HepG2 (cell line): ENCODE data around the gene SBK1. TPM values are rescaled to one million over a fixed set of nuclear protein-coding genes. Genes with fewer than 3 reads are reported as not detected.

Experiments
- ASH2L ChIP-seq: fragments of 300-600, 200-600 bp; sonication (generic); IDR thresholded peaks from 2 replicates; pipeline ENCODE4 v1.7.0; 2017; ENCODE audit warnings: low read depth, mild to moderate bottlenecking, moderate library complexity, mixed read lengths, low read length; ENCODE audit not compliant: insufficient read length
- ATF7-NPFF ChIP-seq: sonication (generic); formaldehyde crosslinking; IDR thresholded peaks from 2 replicates; pipeline ENCODE4 v1.8.1; 2023; ENCODE audit warnings: mild to moderate bottlenecking, low read depth, missing genetic modification reagents, moderate library complexity
- FOXO1 ChIP-seq: sonication (generic); formaldehyde crosslinking; IDR thresholded peaks from 2 replicates; pipeline ENCODE4 v1.4.0; 2020; ENCODE audit warnings: missing genetic modification reagents
- KDM5B ChIP-seq: sonication (generic); formaldehyde crosslinking; IDR thresholded peaks from 2 replicates; pipeline ENCODE4 v1.4.0; 2020; ENCODE audit warnings: missing genetic modification reagents, mild to moderate bottlenecking, borderline replicate concordance
- KLF6 ChIP-seq: IDR thresholded peaks from 2 replicates; pipeline ENCODE4 v1.8.0; 2016; ENCODE audit warnings: missing biosample characterization, missing genetic modification reagents
- NR3C1 ChIP-seq: sonication (generic); formaldehyde crosslinking; IDR thresholded peaks from 2 replicates; pipeline ENCODE4 v1.4.0; 2020; ENCODE audit warnings: missing genetic modification reagents
- PAX8 ChIP-seq: sonication (generic); formaldehyde crosslinking; IDR thresholded peaks from 2 replicates; pipeline ENCODE4 v1.8.0; 2022; ENCODE audit warnings: mild to moderate bottlenecking, missing genetic modification reagents, borderline replicate concordance
- SKI ChIP-seq: fragments of 450-650 bp; IDR thresholded peaks from one replicate; pipeline ENCODE4 v1.6.1; 2018; ENCODE audit warnings: mild to moderate bottlenecking; ENCODE audit not compliant: partially characterized antibody
- SPEN ChIP-seq: sonication (generic); formaldehyde crosslinking; IDR thresholded peaks from 2 replicates; pipeline ENCODE4 v1.5.1; 2020; ENCODE audit warnings: low read depth, mild to moderate bottlenecking, missing genetic modification reagents
- TARDBP ChIP-seq: sonication (generic); formaldehyde crosslinking; IDR thresholded peaks from 2 replicates; pipeline ENCODE4 v1.8.0; 2022; ENCODE audit warnings: mild to moderate bottlenecking, missing genetic modification reagents
- ZIK1 ChIP-seq: sonication (generic); formaldehyde crosslinking; IDR thresholded peaks from 2 replicates; pipeline ENCODE4 v1.5.0; 2020; ENCODE audit warnings: mild to moderate bottlenecking, low read depth, missing genetic modification reagents, borderline replicate concordance
- ZNF253 ChIP-seq: sonication (generic); formaldehyde crosslinking; IDR thresholded peaks from 2 replicates; pipeline ENCODE4 v1.8.0; 2022; ENCODE audit warnings: mild to moderate bottlenecking, missing genetic modification reagents, borderline replicate concordance
- ZNF30 ChIP-seq: sonication (generic); formaldehyde crosslinking; IDR thresholded peaks from 2 replicates; pipeline ENCODE4 v1.5.0; 2020; ENCODE audit warnings: mild to moderate bottlenecking, missing genetic modification reagents
- ZNF567 ChIP-seq: sonication (generic); formaldehyde crosslinking; IDR thresholded peaks from 2 replicates; pipeline ENCODE4 v1.8.1; 2023; ENCODE audit warnings: mild to moderate bottlenecking, missing genetic modification reagents, borderline replicate concordance
- ZNF605 ChIP-seq: sonication (generic); formaldehyde crosslinking; IDR thresholded peaks from 2 replicates; pipeline ENCODE4 v1.8.0; 2022; ENCODE audit warnings: mild to moderate bottlenecking, missing genetic modification reagents
- polyA plus RNA-seq, 8 experiments: library from polyadenylated mRNA; depleted of rRNA in 3 of 8; stranded (reverse) in 7 of 8; unstranded in 1 of 8; fragments of >200 nt; fragmentation: Illumina TruSeq in 4 of 8; extraction: Trizol in 4 of 8; gene quantifications; 2 replicates each; pipeline versions ENCODE4 v1.2.1 to v1.2.3, GENCODE V29; 2011 to 2016; ENCODE audit warnings: low read depth in 4 of 8, missing spikeins in 1 of 8, mixed read lengths in 1 of 8; ENCODE audit not compliant: insufficient read depth in 1 of 8
- total RNA-seq, 5 experiments: library from RNA; depleted of rRNA; stranded (reverse); fragments of >200 nt; fragmentation: Illumina TruSeq; extraction: Trizol; gene quantifications; 2 replicates each; pipeline ENCODE4 v1.2.3, GENCODE V29; 2016; ENCODE audit warnings: low read depth in 1 of 5
- TF ChIP-seq, protein P1 (sequence below): fragments of 450-650 bp; IDR thresholded peaks from 2 replicates; pipeline ENCODE4 v1.6.1; 2017
- TF ChIP-seq, protein P2 (sequence below): sonication (generic); formaldehyde crosslinking; IDR thresholded peaks from 2 replicates; pipeline ENCODE4 v1.8.1; 2023; ENCODE audit warnings: missing genetic modification reagents, mild to moderate bottlenecking, borderline replicate concordance
- TF ChIP-seq, protein P3 (sequence below), 2 experiments: sonication (generic) in 1 of 2; formaldehyde crosslinking in 1 of 2; IDR thresholded peaks; 2 replicates each; pipeline versions ENCODE4 v1.5.1 to v1.6.1; 2011 to 2020; ENCODE audit warnings: borderline replicate concordance in 1 of 2, low read depth in 1 of 2, low read length in 1 of 2, mild to moderate bottlenecking in 1 of 2, missing genetic modification reagents in 1 of 2, moderate library complexity in 1 of 2
- TF ChIP-seq, protein P4 (sequence below): sonication (generic); formaldehyde crosslinking; IDR thresholded peaks from 2 replicates; pipeline ENCODE4 v1.8.0; 2022; ENCODE audit warnings: mild to moderate bottlenecking, missing genetic modification reagents, moderate library complexity
- TF ChIP-seq, protein P5 (sequence below): sonication (generic); formaldehyde crosslinking; IDR thresholded peaks from 2 replicates; pipeline ENCODE4 v1.8.0; 2022; ENCODE audit warnings: mild to moderate bottlenecking, missing genetic modification reagents, borderline replicate concordance
- TF ChIP-seq, protein P6 (sequence below): IDR thresholded peaks from 2 replicates; pipeline ENCODE4 v1.6.1; 2016; ENCODE audit warnings: missing genetic modification reagents, missing compliant biosample characterization

The SBK1 gene
- total and polyA plus RNA-seq, 2 of the 13 experiments (the other 11 are each of a cell fraction or from before 2014, with no cell fraction given), result 0.15 to 0.17 TPM

DNA sequence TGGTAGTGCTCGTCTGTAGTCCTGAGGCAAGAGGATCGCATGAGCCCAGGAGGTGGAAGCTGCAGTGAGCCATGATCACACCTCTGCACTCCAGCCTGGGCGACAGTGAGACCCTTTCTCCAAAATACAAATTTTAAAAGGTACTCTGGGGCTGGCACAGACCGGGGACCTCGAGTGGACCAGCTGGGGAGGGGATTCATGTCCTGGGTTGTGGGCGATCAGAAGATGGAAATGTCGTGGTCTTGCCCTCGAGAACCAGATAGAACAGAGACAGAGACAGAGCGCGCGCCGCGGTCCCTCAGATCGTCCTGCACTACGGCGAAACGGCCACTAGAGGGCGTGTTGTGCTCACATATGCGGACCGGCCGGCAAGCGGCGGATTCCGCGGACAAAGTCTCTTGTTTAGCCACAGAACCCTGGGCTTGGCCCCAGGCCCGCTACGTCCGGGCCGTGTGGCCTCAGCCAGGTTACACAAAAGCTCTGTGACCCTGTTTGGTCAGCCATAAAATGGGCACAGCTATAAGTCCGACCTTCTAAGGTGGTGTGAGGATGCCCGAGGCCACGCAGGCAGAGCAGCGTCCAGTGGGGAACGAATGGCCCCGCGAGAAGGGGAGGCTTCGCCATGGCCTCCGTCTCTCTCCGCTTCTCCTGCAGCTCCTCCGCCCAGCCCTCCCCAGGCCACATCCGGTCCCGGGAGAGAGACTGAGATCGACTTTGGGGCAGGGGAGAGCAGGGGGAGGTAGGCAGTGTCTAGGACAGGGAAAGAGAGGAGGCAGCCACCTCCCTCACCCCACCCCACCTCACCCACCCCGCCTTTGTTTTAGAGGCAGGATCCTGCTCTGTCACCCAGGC is 14.6 kb upstream of the SBK1 start (continued):
- TF ChIP-seq, protein P1, sequence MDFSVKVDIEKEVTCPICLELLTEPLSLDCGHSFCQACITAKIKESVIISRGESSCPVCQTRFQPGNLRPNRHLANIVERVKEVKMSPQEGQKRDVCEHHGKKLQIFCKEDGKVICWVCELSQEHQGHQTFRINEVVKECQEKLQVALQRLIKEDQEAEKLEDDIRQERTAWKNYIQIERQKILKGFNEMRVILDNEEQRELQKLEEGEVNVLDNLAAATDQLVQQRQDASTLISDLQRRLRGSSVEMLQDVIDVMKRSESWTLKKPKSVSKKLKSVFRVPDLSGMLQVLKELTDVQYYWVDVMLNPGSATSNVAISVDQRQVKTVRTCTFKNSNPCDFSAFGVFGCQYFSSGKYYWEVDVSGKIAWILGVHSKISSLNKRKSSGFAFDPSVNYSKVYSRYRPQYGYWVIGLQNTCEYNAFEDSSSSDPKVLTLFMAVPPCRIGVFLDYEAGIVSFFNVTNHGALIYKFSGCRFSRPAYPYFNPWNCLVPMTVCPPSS, result no peak
- TF ChIP-seq TARDBP (CRISPR knock-in tag) (no peak), KLF6 (no peak), ZNF253 (CRISPR knock-in tag) (no peak), ZNF30 (CRISPR knock-in tag) (no peak), PAX8 (CRISPR knock-in tag) (no peak), SKI (no peak), KDM5B (peak; percentile 61; the same call in 1 of the 2 replicates), ATF7-NPFF (no peak), NR3C1 (CRISPR knock-in tag) (no peak), ZIK1 (CRISPR knock-in tag) (0 out of 2 replicates have a peak, but pooled peaks have one; percentile 50), FOXO1 (CRISPR knock-in tag) (peak; percentile 51; the same call in 1 of the 2 replicates), SPEN (CRISPR knock-in tag) (peak; percentile 68; the same call in 1 of the 2 replicates), ZNF567 (CRISPR knock-in tag) (0 out of 2 replicates have a peak, but pooled peaks have one; percentile 64), ASH2L (peak; percentile 49), ZNF605 (CRISPR knock-in tag) (peak; percentile 90)
- TF ChIP-seq, protein P2, sequence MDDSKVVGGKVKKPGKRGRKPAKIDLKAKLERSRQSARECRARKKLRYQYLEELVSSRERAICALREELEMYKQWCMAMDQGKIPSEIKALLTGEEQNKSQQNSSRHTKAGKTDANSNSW (CRISPR knock-in tag), result no peak
- TF ChIP-seq, protein P3, sequence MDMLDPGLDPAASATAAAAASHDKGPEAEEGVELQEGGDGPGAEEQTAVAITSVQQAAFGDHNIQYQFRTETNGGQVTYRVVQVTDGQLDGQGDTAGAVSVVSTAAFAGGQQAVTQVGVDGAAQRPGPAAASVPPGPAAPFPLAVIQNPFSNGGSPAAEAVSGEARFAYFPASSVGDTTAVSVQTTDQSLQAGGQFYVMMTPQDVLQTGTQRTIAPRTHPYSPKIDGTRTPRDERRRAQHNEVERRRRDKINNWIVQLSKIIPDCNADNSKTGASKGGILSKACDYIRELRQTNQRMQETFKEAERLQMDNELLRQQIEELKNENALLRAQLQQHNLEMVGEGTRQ (IDR thresholded peaks at IDR 0.05; ENCODE audit: low read depth, low read length), result no peak
- TF ChIP-seq, protein P3 (CRISPR knock-in tag; IDR thresholded peaks at IDR 0.05; ENCODE audit: borderline replicate concordance), result no peak
- TF ChIP-seq, protein P4, sequence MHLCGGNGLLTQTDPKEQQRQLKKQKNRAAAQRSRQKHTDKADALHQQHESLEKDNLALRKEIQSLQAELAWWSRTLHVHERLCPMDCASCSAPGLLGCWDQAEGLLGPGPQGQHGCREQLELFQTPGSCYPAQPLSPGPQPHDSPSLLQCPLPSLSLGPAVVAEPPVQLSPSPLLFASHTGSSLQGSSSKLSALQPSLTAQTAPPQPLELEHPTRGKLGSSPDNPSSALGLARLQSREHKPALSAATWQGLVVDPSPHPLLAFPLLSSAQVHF (CRISPR knock-in tag), result no peak
- TF ChIP-seq, protein P5, sequence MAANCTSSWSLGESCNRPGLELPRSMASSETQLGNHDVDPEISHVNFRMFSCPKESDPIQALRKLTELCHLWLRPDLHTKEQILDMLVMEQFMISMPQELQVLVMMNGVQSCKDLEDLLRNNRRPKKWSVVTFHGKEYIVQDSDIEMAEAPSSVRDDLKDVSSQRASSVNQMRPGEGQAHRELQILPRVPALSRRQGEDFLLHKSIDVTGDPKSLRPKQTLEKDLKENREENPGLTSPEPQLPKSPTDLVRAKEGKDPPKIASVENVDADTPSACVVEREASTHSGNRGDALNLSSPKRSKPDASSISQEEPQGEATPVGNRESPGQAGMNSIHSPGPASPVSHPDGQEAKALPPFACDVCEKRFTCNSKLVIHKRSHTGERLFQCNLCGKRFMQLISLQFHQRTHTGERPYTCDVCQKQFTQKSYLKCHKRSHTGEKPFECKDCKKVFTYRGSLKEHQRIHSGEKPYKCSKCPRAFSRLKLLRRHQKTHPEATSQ (CRISPR knock-in tag), result no peak
- TF ChIP-seq, protein P6, sequence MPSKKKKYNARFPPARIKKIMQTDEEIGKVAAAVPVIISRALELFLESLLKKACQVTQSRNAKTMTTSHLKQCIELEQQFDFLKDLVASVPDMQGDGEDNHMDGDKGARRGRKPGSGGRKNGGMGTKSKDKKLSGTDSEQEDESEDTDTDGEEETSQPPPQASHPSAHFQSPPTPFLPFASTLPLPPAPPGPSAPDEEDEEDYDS (CRISPR knock-in tag), result no peak
